K562 (cell line): Measurements from ENCODE around the gene CDC27.
"Not testable (repeated sequence)": the region's sequence is repeated elsewhere in the genome, so short reads cannot be mapped to it uniquely, and the experiment has no call there.

Source experiments
- HDAC6 ChIP-seq: IDR thresholded peaks from 2 replicates; pipeline ENCODE4 v1.6.1; 2012; ENCODE audit warnings: low read depth, mild to moderate bottlenecking, control low read depth, inconsistent platforms, low read length, moderate library complexity
- NBN ChIP-seq: fragments of 450-650 bp; IDR thresholded peaks from 2 replicates; pipeline ENCODE4 v1.6.1; 2016; ENCODE audit warnings: low read depth, mild to moderate bottlenecking
- POLR2AphosphoS5 ChIP-seq: IDR thresholded peaks from 2 replicates; pipeline ENCODE4 v1.6.1; 2011; ENCODE audit warnings: mild to moderate bottlenecking, low read depth, low read length, moderate library complexity; ENCODE audit not compliant: control insufficient read depth, insufficient read depth

GRCh38 chr17:47180988-47181387, 8.1 kb downstream of the CDC27 start:
- TF ChIP-seq NBN, HDAC6, POLR2AphosphoS5: not testable (repeated sequence)
